ENCODE data around the gene SLC24A3.

DNA sequence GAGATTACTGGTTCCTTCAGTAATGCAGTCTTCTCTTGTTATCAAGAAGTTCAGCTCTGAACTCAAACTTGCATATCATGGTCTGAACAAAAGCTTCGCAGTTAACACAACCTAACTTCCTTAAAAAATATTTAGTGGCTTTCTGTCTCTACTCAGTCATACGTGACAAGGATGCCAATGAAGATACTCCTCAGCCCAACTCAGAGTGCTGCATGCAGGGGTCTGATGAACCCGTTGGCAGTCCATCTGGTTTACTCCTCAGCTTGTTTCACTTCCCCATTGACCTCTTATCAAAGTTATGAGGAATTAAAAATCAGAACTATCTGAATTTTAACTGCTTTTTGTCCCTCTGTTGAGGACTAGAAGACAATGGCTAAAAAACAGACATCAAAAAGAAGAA, 489.0 kb downstream of the SLC24A3 start:
- TF ChIP-seq, protein P1, sequence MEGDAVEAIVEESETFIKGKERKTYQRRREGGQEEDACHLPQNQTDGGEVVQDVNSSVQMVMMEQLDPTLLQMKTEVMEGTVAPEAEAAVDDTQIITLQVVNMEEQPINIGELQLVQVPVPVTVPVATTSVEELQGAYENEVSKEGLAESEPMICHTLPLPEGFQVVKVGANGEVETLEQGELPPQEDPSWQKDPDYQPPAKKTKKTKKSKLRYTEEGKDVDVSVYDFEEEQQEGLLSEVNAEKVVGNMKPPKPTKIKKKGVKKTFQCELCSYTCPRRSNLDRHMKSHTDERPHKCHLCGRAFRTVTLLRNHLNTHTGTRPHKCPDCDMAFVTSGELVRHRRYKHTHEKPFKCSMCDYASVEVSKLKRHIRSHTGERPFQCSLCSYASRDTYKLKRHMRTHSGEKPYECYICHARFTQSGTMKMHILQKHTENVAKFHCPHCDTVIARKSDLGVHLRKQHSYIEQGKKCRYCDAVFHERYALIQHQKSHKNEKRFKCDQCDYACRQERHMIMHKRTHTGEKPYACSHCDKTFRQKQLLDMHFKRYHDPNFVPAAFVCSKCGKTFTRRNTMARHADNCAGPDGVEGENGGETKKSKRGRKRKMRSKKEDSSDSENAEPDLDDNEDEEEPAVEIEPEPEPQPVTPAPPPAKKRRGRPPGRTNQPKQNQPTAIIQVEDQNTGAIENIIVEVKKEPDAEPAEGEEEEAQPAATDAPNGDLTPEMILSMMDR (IDR thresholded peaks at IDR 0.05), result no peak
- TF ChIP-seq ZFX (IDR thresholded peaks at IDR 0.05; ENCODE audit: borderline replicate concordance), result no peak
